GM18526 (cell line): ENCODE measurements around the gene VPS9D1.

Experiments
- POLR2A ChIP-seq: IDR thresholded peaks from 3 replicates; pipeline ENCODE4 v1.6.1; 2011; ENCODE audit not compliant: insufficient read length; ENCODE audit errors: extremely low read depth

VPS9D1 gene

DNA sequence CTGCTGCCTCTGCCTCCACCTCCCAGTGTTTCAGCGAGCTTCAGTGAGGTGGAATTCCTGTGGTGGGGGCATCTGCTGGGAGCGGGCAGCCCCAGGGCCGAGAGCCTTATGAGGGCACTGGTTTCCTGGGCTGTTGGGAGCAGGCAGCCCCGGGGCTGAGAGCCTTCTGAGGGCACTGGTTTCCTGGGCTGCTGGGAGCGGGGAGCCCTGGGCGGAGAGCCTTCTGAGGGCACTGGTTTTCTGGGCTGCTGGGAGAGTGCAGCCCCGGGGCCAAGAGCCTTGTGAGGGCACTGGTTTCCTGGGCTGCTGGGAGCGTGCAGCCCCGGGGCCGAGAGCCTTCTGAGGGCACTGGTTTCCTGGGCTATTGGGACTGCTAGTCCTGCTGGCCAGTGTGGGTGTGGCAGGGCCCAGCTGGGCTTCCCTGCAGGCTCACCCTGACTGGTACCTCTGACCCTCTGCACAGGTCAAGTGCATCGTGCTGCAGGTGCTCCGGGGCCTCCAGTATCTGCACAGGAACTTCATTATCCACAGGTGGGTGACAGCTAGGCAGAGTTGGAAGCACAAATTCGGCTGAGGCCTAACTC lies 28.6 kb downstream of the VPS9D1 start:
- no peak for TF ChIP-seq POLR2A

DNA sequence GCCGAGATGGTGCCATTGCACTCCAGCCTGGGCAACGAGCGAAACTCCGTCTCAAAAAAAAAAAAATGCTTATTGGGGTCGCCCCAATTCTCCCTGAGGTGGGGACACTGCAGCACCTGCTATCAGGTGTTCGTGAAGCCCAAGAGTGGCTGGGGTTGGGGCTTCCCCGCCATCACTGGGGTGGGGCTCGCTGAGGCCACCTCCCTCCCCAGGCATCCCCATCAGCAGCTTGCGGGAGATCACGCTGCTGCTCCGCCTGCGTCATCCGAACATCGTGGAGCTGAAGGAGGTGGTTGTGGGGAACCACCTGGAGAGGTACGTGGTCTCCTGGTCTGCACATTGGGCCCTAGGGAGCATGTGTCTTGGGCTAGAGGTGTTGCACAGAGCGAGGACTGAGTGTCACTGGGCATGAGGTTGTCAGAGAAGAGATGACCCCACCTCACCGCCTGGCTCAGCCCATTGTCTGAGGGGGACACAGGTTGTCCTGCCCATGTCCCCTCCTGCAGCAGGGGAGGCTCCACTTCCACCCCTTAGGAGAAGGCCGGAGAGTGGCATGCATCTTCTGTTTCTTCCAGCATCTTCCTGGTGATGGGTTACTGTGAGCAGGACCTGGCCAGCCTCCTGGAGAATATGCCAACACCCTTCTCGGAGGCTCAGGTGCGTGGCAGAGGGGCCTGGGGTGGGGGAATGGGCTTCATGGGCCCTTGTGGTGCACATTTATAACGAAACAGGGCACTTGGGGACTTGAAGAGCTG lies 29.3 kb downstream of the VPS9D1 start:
- no peak for TF ChIP-seq POLR2A

DNA sequence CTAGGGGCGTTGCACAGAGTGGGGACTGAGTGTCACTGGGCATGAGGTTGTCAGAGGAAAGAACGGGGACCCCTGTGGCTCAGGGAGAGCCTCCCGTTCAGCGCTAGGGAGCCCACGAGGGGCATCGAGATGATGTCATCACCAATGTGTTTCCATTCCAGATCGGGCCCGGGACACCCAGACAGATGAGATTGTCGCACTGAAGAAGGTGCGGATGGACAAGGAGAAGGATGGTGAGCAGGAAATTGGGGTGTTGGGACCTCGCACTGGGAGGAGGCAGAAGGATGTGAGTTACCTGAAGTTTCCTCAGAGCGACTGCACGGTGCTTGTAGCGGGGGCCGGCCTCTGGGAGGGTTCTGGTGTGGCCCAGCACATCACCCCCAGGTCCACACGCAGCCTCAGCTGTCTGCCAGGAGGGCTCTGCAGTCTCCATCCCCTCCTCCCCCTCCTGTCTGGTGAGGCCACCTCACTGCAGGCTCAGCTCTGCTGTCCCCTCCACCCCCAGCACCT lies 30.3 kb downstream of the VPS9D1 start:
- no peak for TF ChIP-seq POLR2A

DNA sequence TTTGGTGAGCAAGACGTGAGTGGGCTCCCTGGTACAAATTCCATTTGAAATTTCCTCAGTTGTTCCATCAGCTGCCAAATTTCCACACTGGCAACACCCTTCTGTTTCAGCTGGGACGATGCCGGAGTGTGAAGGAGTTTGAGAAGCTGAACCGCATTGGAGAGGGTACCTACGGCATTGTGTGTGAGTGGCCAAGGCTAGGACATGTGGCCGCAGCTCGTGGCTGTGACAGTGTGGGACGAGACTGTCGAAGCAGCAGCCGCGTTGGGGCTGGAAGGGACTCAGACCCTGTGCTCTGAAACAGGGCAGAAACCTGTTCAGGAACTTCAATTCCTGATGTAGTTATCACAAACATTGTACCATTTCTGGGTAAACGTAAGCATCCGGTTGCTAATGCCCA lies 31.6 kb downstream of the VPS9D1 start:
- no peak for TF ChIP-seq POLR2A

DNA sequence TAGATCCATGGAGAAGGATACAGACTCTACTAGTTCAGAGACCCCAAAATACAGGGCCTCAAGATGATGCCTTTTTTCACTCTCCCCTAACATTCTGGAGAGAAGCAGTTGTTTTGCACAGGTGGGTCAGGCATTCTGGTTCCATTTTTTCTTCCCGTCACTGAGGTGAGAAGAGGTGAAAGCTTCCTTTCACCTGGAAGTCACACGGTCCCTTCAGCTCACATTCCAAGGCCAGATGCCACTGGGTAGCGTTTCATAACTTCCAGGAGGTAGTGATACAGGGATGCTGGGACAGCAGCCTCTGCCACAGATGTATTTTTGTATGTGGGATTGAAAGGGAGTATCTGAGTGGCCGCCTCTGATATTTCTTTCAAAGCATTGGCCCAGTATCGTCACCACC lies 32.3 kb downstream of the VPS9D1 start:
- no peak for TF ChIP-seq POLR2A

DNA sequence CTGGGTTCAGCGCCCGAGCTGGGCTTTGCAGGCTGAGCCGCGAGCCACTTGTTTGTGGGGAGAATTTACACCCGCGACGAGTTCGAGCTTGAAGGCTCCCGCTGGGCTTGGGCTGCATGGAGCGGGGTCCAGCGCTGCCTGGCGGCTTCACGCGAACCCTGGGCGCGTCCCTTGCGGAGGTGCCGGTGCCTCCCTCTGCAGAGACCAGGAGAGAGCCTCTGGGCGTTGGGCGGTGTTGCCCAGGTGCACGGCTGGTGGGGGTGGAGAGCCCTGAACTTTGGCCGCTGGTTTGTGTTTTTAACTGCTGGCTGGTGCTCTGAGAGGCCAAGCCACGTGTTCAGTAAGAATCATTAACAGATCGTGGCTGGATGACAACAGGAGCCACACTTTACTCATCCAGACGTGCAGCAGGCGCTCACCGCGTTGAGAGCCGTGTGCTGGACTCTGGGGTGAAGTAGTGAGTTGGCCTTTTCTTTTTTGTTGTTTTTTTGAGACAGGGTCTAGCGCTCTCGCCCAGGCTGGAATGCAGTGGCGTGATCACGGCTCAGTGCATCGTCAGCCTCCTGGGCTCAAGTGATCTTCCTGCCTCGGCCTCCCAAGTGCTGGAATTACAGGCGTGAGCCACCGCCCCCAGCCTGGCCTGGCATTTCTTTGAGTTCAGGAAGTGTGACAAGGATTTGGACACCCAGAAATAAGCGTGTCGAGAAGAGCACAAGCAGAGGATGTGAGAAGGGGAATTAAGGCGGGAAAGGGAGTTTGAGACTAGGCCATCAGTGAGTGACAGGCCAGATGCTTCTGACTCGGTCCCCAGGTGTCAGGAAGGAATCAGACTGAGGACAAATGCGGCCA lies 33.4 kb downstream of the VPS9D1 start:
- no peak for TF ChIP-seq POLR2A

DNA sequence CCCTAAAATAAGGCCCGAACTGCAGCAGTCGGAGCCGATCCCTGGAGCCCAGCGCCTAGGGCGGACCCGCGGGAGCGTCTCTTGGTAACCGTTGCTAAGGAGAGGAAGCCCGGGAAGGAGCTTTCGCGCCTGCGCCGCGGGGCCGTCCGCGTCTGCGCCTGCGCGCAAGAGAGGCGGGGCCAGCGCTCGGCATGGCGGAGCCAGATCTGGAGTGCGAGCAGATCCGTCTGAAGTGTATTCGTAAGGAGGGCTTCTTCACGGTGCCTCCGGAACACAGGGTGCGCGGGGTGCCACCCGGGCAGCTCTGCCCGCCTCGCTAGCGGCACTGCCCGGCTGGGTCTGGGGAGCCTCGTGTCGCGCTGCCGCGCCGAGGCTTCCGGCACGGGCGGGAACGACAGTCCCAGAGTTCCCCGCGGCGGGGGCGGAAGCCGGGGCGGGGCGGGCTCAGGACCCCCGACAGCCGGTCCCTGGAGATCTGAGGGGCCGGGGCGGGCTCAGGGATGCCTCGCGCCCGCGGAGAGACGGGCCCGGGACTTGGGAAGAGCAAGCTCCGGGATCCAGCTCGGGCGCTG lies 34.1 kb downstream of the VPS9D1 start, which contains the start of gene CDK10:
CDK10 (plus strand) TSS at position 170 of the 572 bp plus-strand sequence; CDS start at position 192, 22 bp downstream.
- peak; percentile 95 for TF ChIP-seq POLR2A

DNA sequence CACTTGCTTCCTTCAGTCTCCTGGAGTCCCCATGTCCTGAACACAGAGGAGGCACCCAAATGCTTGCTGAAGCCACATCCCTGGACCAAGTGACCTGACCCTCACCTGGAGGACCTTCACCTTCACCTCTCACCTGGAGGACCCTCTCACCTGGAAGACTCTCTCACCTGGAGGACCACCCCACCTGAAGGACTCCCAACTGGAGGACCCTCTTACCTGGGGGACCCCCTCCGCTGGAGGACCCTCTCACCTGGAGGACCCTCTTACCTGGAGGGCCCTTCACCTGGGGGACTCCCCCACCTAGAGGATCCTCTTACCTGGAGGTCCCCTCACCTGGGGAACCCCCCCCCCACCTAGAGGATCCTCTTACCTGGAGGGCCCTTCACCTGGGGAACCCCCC lies 34.8 kb downstream of the VPS9D1 start:
- no peak for TF ChIP-seq POLR2A

DNA sequence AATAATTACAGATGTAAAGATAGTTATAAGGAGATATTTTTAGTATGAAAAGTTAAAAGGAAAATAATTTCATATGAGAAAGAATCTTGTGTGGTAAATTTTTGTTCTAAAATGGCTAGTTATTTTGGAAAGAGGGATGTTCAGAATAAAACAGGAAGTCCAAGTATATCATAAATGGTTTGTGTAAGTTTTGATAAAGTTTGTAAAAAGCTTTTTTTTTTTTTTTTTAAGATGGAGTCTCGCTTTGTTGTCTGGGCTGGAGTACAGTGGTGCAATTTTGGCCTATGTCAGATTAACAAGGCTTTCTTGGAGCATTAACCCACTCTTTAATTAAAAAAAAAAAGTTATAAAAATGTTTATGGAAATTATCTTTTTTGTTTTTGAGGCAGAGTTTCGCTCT lies 42.4 kb downstream of the VPS9D1 start:
- no peak for TF ChIP-seq POLR2A

DNA sequence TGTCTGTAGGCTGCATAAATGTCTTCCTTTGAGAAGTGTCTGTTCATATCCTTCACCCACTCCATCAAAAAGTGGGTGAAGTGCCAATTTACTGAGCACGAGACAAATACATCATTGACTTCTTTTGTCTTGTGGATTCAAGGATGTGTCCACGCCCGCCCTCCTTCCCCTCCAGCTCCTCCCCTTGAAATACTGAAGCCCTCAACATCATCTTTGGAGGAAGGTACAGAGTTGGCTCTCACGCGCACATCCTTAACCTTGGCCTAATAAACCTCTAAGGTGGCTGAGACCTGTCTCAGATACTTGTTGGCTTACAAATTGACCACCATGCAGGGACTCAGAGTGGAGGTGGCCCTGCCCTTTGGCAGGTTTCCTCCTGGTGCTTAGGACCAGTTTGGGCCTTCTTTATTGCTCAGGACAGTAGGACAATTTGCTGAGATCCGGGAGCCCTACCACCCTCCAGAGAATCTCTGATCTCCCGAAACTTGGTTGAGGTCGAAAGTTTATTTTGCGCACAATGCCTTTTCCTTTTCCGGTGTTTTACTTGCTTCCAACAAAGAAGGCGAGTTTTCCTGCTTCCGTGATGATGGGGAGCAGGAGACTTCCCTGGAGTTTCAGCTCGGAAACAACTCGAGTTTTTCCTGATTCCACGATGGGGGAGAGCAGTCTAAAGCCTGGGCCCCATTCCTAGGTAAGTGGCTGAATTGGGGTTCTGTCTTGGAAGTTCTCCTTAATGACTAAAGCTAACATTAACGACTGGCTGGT lies 48.3 kb downstream of the VPS9D1 start:
- no peak for TF ChIP-seq POLR2A

DNA sequence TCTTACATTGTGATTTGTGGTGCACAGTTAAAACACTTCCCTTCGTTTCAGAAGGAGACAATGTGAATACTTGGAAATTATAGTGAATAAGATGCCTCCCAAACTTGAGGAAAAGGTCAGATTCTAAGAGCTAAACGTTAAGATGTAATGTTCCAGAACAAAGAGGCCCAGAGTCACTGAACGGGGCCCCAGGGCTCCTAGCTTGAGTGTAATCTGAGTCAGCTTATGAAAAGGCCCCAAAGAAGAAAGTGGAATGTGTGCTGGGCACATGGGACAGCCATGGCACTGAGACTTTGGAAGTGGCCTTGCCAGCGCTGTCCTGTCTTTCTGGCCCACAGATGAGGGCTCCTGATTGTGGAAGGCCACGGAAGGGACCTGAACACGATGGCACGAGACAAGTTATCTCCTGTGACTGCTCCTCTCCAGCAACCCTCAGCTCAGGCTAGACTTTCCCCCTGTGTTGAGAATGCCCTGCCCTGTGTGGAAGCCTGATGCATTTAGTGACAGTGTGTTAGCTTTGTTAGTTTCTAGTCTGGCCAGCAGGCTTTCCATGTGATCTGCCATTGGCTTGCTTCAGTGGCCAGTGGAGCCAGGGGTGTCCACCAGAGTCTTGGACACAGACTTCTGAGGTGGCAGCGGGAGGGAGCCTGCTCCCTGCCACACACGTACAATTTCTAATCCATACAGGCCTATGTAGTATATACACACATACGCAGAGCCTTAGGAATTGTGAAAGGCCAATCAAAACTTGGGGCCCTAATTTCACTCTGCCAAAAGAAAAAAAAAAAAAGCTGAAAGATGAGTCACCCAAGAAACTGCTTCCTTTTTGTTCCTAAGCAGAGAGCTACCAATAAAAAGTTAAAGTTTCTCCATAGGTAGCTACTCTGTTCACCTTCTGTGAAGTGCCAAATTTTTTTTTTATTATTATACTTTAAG lies 49.9 kb downstream of the VPS9D1 start:
- no peak for TF ChIP-seq POLR2A

DNA sequence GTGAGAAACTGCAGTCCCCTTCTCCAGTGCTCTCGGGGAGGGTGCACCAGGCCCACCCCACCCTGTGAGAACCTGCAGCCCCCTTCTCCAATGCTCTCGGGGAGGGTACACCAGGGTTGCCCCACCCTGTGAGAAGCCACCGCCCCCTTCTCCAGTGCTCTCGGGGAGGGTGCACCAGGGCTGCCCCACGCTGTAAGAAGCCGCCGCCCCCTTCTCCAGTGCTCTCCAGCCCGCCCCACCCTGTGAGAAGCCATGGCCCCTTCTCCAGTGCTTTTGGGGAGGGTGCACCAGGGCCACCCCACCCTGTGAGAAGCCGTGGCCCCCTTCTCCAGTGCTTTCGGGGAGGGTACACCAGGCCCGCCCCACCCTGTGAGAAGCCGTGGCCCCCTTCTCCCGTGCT lies 50.9 kb downstream of the VPS9D1 start:
- no peak for TF ChIP-seq POLR2A

DNA sequence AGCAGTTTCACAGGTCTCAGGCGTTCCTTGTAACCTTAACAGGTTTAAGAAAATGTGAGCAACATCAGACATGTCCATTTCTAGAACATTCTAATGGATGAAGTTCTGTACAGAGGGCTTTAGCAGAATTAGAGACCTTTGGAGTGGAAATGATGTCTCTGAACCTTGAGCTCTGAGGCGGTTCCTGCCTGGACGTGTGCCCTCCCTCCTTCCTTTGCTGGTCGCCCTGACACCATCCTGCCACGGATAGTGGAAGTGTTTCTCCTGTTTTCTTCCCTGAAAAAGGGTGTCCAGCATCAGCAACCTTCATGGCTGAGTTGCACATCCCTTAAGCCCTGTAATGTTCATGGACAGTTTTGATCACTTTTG lies 51.9 kb downstream of the VPS9D1 start:
- TF ChIP-seq POLR2A: no peak

DNA sequence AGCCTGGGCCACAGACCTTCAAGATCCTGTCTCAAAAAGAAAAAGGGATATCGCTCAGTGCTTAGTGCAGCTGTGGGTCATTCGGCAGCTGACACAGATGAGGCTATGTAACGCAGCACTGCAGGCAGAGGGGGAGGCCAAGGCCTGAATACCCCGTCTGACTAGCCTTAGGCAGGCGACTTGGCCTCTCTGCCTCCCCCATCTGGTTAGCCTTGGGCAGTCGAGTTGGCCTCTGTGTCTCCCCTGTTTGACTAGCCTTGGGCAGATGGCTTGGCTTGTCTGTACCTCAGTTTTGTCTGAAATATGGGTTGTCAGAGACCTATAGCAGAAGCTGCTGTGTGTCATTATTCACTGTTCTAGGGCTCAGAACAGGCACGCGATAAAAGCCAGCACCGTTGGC lies 53.1 kb downstream of the VPS9D1 start:
- TF ChIP-seq POLR2A: no peak
